Suprapubic skin (tissue), 4 donors: Measurements from ENCODE around the gene SLC24A4.

Source experiments
- EP300 ChIP-seq: sonication (generic); formaldehyde crosslinking; IDR thresholded peaks from one replicate; pipeline ENCODE4 v1.6.1; 2017; ENCODE audit warnings: antibody characterized with exemption
- POLR2A ChIP-seq, 2 donors: fragments of 450-650 bp; IDR thresholded peaks; one replicate each; pipeline ENCODE4 v1.6.1; 2017; ENCODE audit warnings: antibody characterized with exemption in 2 of 2, mild to moderate bottlenecking in 2 of 2, moderate library complexity in 2 of 2
- POLR2AphosphoS5 ChIP-seq, 3 donors: sonication (generic); formaldehyde crosslinking; IDR thresholded peaks; one replicate each; pipeline ENCODE4 v1.6.1; 2017; ENCODE audit warnings: antibody characterized with exemption in 3 of 3
- TF ChIP-seq, protein P1 (sequence below), 2 donors: fragments of 200-600 bp in 1 of 2; fragments of 450-650 bp in 1 of 2; sonication (generic) in 1 of 2; IDR thresholded peaks; one replicate each; pipeline ENCODE4 v1.5.1; 2016 to 2019; ENCODE audit warnings: antibody characterized with exemption in 2 of 2, mild to moderate bottlenecking in 1 of 2, moderate library complexity in 1 of 2

DNA sequence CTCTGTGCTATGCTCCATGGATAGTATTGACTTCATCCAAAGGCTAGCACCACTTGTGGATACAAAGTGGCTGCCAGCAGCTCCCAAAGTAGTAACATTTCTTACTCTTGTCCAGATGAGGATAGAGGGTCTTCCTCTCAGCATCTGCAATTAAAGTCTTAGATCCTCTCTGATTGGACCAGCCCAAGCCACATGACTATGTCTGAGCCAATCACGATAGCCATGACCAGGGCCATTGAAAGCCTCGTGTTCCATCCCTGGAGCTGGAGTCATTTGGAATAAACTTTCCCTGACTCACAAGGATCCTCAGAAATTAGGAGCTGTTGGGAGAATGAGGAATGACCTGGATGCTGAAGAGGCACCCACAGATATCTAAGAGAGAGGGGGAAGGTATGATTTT is 28.5 kb upstream of the SLC24A4 start:
- TF ChIP-seq, protein P1, sequence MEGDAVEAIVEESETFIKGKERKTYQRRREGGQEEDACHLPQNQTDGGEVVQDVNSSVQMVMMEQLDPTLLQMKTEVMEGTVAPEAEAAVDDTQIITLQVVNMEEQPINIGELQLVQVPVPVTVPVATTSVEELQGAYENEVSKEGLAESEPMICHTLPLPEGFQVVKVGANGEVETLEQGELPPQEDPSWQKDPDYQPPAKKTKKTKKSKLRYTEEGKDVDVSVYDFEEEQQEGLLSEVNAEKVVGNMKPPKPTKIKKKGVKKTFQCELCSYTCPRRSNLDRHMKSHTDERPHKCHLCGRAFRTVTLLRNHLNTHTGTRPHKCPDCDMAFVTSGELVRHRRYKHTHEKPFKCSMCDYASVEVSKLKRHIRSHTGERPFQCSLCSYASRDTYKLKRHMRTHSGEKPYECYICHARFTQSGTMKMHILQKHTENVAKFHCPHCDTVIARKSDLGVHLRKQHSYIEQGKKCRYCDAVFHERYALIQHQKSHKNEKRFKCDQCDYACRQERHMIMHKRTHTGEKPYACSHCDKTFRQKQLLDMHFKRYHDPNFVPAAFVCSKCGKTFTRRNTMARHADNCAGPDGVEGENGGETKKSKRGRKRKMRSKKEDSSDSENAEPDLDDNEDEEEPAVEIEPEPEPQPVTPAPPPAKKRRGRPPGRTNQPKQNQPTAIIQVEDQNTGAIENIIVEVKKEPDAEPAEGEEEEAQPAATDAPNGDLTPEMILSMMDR (IDR thresholded peaks at IDR 0.05): no peak
- TF ChIP-seq POLR2A (IDR thresholded peaks at IDR 0.05): no peak
- TF ChIP-seq EP300: no peak
- TF ChIP-seq POLR2AphosphoS5 (IDR thresholded peaks at IDR 0.05): no peak
